ENCODE data around the gene EFCAB9. TPM values are rescaled to one million over a fixed set of nuclear protein-coding genes. Genes with fewer than 3 reads are reported as not detected.

Gene EFCAB9
- total and polyA plus RNA-seq, 2 of the 8 experiments (the other 6 are each of a cell fraction or from before 2014, with no cell fraction given) = not detected

DNA sequence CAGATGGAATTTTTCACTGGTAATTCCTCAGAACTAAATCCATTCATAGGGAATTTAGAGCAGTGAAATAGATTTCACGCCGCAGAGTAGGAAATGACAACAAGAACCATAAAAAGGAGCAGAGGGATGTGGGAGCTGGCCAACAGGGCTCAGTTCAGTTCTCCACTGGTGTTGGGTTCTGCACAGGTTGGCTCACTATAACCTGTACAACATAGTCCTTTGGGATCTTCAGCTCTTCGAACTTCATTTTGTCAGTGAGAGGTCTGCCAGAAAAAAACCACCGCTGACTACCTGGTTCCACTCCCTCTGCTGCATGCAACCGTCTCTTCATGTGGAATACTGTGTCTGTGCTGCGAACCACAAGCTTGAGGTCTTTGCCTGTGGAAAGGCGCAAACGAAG is 17.7 kb downstream of the EFCAB9 start (continued):
- TF ChIP-seq CHD7 (IDR thresholded peaks at IDR 0.05; ENCODE audit: insufficient replicate concordance, low read length) (no peak), SAP30 (IDR thresholded peaks at IDR 0.05; ENCODE audit: insufficient read depth, insufficient replicate concordance, low read length) (no peak), SIX5 (IDR thresholded peaks at IDR 0.05; ENCODE audit: low read depth, low read length) (no peak), RFX5 (IDR thresholded peaks at IDR 0.05; ENCODE audit: borderline replicate concordance, low read depth, low read length) (no peak), FOSL1 (IDR thresholded peaks at IDR 0.05; ENCODE audit: insufficient read depth, low read depth, low read length) (no peak), YY1 (IDR thresholded peaks at IDR 0.05; ENCODE audit: low read depth, low read length) (no peak)

Measured in H1 (cell line).